HCEC 1CT (cell line): Measurements from ENCODE around the gene ELOVL7.
"Not testable (repeated sequence)": the region's sequence is repeated elsewhere in the genome, so short reads cannot be mapped to it uniquely, and the experiment has no call there.

Experiments
- DNase-seq: peaks from one replicate; pipeline ENCODE4 v3.0.0-alpha.2; 2017

The ELOVL7 gene

DNA sequence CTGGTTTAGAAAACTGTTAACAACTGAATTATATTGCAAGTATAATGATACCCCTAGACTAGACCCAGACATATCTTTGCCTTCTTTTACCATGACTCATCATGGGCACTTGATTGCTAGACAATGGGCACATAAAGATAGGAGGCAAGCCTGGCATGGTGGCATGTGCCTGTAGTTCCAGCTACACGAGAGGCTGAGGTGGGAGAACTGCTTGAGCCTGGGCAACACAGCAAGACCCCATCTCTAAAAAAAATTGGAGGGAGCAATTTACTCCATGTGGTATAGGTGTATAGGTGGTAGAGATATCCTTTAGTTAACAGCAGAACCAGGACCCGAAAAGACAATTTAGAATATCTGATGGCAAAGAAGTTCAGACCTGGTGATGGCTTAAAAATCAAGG is 51.6 kb downstream of the ELOVL7 start:
- DNase-seq: no peak

DNA sequence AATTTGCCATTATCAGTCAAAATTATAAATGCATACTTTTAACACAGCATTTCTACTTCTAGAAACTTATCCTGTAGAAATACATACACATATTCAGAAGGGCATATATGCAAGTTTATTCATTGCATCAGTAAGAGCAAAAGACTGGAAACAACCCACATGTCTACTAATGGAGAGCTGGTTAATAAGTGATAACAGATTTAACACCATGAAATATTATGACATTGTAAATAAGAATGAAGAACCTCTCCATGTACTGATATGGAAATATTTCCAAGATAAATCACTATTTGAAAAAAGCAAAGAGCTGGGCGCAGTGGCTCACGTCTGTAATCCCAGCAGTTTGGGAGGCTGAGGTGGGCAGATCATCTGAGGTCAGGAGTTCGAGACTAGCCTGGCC is 54.5 kb downstream of the ELOVL7 start:
- DNase-seq: no peak

DNA sequence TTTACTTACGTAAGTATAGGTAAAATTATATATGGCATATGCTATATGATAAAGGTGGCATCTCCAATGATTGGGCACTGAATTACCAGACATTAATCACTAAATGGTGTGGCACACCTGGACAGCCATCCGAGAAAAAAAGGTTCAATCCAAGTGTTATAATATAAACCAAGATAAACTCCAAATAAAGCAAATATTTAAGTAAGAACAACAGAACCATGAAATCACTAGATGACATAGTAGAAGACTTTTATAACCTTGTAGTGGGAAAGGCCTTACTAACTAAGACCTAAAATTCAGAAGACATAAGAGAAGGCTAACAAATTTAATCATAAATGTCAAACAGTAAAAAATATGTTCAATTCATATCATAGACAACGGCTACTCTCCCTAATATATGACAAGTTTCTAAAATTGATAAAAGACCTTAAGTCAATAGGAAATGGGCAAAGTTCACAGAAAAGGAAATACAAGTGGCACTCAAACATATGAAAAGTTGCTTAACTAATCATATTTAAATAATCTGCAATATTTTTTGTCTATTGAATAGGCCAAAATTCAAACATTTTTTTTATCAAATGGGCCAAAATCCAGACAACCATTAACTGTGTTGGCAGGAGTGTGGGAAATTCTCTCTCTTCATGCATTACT is 55.1 kb downstream of the ELOVL7 start:
- DNase-seq: no peak

DNA sequence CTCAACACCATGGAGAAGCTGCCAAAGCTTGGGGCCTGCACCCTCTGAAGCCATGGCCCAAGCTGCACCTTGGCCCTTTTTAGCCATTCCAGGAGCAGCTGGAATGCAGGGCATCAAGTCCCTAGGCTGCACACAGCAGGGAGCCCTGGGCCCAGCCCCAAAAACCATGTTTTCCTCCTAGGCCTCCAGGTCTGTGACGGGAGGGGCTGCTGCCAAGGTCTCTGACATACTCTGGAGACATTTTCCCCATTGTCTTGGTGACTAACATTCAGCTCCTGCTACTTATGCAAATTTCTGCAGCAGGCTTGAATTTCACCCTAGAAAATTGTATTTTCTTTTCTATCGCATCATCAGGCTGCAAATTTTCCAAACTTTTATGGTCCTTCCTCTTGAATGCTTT is 64.6 kb downstream of the ELOVL7 start:
- no peak for DNase-seq

DNA sequence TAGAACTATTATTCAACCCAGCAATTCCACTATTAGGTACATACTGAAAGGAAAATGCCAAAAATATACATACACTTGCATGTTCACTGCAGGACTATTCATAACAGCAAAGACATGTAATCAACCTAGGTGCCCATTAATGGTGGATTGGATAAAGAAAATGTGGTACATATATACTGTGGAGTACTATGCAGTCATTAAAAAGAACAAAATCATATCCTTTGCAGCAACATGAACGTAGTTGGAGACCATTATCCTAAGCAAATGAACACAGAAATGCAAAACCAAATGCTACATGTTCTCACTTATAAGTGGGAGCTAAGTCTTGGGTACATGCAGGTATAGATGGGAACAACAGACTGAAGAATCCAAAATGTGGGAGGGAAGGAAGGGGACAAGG is 67.7 kb downstream of the ELOVL7 start:
- DNase-seq: no peak

DNA sequence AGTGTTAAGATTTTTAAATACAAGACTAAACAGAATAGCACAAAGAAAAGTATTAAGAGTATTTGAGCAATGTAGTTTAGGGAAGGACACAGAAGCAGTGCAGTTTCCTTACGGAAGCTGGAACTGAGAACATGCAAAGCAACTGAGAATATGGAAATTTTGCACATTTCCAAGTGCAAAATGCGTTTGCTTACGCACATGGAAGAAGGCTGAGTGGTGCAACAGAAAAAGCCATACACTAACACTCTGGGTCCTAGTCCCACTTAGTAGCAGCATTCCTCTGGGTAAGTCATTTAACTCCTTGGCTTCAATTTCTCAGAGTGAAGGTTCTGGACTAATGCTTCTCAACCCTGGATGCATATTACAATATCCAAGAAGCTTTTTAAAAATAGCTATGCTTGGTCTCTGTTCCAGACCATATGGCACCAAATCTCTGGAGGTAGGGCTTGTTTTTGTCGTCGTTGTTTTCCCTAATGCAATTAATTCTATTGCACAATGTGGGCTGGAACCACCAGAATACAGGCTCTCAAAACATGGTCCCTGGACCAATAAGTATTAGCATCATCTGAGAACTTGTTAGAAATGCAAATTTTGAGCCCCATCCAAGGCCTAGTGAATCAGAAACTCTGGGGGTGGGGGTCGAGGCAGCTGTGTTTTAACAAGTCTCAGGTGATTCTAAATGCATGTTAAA is 78.9 kb downstream of the ELOVL7 start:
- DNase-seq: no peak

DNA sequence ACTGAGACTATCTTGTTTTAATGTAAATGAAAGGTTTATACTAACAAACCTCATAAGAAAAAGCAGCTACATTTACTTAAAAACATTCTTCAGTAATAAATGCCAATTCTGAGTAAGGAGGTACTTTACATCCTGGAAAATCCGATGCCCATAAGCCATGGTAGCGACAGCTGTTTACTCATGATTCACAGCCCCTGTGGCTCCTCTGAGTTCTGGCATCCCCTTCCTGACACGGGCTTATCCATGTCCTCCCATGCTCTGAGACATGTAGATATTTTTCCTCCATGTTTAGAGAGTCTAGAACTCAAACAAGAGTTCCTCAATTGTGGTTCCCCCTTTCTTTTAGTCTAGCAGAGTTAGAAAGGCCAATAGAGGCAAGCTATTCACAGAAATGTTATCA is 81.0 kb downstream of the ELOVL7 start:
- DNase-seq: no peak

DNA sequence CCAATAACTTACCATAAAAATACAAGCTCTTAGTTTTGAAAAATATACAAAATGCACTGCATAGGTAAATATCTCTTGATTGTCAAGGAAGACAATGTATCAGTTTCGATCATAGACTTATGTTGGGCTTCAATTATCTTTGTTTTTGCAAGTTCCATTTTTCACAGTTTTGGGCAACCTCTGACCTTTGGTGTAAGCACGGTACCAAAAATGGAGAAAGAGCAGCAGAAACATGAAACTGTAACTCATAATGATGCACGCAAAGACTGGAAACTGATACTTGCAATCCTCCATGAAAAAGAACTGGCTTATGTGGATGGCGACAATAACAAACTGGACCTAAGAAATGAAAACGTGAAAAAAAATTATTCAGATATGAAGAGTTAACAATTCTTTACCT is 89.6 kb downstream of the ELOVL7 start:
- no peak for DNase-seq

DNA sequence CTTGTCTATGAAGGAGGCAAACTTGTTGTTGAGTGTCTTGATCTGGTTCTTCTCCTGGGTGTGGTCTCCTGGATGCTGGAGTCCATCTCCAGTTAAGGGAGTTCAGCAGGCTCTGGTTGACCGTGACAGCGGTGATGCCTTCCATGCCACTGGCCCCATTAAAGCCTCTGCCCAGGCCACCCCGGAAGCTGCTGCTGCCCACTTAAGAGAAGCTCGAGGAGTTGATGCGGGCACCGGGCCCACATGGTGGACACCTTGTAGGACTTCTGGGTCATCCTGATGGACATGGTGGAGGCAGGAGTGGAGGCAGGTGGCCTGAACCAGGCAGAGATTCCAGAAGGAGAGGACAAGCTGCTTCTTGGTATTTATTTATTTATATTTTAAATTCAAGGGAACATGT is 99.4 kb downstream of the ELOVL7 start:
- no peak for DNase-seq

DNA sequence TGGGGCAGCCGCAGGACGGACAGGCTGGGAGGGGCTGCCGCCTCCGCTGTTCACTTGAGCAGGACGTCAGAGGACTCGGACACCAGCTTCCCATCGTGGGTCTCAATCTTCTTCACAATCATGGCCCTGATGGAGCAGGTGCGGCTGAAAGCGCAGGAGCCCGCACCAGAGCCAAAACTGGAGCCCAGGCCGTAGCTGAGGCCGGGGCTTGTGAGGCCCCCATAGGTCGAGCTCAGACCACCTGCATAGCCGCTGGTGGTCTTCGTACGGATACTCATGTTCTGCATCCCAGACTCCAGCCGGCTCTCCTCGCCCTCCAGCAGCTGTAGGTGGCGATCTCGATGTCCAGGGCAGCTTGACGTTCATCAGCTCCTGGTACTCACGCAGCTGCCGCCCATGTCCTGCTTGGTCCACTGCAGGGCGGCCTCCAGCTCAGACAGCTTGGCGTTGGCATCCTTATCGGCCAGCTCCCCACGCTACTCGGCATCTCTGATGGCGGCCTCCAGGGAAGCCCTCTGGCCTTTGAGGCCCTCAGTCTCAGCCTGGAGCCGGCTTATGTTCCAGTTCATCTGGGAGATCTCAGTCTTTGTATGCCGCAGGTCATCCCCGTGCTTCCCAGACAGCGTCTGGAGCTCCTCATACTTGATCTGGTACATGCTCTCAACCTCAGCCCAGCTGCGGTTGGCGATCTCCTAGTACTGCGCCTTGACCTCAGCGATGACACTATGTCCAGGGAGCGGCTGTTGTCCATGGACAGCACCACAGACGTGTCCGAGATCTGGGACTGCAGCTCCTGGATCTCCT is 100.4 kb downstream of the ELOVL7 start:
- no peak for DNase-seq

DNA sequence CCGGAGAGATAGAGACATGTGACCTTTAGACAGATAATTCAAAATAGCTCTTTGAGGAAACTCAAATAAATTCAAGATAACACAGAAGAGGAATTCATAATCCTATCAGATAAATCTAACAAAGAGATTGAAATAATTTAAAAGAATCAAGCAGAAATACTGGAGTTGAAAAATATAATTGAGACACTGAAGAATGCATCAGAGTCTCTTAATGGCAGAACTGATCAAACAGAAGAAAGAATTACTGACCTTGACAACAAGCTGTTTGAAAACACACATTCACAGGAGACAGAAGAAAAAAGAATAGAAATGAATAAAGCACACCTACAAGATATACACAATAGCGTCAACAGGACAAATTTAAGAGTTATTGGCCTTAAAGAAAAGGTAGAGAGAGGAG is 103.7 kb downstream of the ELOVL7 start:
- DNase-seq: no peak

DNA sequence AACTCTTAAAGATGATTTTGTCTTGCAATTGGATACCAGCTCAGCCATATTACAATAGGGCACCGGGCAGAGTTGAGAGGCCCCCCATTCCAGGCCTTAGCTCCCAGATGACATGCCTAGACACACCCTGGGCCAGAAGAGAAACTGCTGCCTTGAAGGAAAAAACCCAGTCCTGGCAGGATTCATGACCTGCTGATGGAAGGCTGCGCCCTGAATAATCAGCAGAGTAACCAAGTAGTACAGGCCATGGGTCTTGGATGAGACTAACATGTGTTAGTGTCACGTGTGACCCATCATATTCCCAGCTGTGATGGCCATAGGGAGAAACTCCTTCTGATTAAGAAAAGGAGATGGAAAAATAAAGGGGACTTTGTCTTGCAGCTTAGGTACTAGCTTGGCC is 105.1 kb downstream of the ELOVL7 start:
- DNase-seq: no peak

DNA sequence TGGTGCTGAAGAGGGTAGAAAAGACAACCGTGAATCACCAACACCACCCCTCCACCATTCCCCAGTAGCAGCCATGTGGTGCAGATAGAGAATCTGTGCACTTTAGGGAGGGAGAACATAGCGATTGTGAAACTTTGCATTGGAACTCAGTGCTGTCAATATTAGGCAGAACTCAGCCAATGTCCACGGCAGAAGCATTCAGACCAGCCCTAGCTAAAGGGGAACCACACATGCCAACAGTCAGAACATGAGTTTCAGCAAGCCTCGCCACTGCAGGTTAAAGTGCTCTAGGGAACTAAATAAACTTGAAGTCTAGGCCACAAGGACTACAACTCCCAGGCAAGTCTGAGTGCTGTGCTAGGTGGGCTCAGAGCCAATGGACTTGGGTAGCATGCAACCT is 105.6 kb downstream of the ELOVL7 start:
- no peak for DNase-seq

DNA sequence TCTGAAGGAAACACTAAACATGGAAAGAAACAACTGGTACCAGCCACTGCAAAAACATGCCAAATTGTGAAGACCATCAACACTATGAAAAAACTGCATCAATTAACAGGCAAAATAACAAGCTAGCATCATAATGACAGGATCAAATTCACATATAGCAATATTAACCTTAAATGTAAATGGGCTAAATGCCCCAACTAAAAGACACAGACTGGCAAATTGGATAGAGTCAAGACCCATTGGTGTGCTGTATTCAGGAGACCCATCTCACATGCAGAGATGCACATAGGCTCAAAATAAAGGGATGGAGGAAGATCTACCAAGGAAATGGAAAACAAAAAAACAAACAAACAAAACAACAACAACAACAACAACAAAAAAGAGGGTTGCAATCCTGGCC is 113.2 kb downstream of the ELOVL7 start:
- not testable (repeated sequence) for DNase-seq

DNA sequence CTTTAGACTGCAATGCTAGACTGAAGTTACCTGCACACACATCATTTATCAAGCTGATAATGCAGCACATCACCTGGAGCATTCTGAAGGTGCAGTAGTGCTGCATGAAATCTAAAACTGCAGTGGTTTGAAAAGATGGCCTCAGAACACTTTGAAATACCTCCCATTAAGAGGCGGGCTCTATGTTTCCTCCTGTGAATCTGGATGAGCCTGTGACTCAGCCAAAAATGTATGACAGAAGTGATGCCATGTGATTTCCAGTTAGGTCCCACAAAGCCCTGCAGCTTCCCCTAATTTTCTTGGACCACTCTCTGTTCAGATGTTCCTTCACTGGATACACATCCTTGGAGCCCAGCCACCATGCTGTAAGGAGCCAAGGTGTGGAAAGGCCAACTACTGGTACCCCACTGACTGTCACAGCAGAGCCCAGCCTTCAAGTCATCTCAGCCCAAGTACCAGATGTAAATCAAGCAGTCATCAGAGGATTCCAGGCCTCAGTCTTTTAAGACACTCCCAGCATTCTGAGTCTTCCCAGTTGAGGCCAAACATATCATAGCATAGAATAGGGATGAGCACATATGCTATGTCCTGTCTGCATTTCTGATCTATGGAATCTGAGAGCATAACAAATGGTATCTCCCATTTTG is 116.9 kb downstream of the ELOVL7 start:
- DNase-seq: no peak

DNA sequence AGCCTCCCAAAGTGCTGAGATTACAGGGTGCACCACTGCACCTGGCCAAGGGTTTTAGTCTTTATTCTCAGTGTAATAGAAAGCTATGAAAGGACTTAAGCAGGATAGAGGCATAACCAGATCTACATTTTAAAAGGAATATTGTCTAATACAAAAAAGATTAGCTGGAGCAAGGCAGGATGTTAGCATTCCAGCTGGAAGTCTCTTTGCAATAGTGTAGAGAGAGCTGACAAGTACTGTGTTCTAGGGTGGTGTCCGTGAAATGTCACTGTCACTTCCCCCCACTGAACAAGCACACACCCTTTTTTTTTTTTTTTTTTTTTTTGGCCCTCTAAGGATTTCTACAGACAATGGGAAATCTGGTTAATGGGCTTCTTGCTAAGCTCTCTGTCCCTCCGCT is 119.9 kb downstream of the ELOVL7 start:
- DNase-seq: no peak

DNA sequence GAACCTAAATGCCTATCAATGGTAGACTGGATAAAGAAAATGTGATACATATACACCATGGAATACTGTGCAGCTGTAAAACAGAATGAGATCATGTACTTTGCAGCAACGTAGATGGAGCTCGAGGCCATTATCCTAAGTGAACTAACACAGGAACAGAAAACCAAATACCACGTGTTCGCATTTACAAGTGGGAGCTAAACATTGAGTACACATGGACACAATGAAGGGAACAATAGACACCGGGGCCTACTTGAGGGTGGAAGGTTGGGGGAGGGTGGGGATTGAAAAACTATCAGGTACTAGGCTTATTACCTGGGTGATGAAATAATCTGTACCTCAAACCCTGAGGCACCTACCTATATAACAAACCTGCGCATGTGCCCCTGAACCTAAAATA is 121.7 kb downstream of the ELOVL7 start:
- no peak for DNase-seq

DNA sequence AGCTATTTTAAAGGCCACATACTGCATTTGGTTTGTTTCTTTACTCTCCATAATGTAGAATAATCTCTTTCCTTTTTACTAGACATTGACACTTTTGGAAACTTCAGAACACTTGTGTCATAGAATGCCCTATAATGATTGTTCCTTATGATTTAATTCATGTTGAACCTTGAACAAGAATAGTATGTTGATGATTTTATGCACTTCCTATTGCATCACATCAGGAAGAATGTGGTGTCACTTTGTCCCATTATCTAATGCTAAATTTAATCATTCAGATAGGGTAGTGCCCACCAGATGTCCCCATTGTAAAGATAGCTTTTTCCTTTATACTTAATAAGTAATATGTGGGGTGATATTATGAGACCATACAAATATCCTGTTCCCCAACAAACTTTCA is 124.7 kb downstream of the ELOVL7 start:
- no peak for DNase-seq

DNA sequence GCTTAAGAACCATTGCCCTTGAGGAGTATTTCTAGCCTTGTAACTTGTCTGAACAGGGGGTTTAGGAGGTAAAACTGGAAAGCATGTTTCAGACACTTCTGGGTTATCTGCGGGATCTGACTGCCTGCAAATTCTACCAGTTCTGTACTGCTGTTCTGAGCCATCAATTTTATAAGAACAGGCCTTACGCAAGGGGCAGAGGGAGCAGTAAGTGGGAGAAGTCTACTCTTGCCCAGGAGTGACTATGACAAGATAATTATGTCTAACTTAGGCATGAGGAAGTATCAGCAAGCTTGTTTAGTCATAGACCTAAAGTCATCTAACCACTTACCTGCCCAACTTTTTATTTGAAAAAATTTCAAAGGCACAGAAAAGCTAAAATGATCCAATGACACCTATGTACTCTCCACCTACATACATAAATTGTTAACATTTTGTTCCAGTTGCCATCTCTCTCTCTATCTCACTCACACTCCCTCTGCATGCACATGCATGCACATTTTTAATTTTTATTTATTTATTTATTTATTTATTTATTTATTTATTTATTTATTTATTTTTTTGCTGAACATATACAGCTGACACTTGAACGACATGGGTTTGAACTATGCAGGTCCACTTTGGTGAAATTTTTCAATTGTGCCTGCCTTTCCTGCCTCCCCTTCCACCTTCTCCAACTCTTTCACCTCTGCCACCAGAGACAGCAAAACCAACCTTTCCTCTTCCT is 125.7 kb downstream of the ELOVL7 start:
- no peak for DNase-seq

DNA sequence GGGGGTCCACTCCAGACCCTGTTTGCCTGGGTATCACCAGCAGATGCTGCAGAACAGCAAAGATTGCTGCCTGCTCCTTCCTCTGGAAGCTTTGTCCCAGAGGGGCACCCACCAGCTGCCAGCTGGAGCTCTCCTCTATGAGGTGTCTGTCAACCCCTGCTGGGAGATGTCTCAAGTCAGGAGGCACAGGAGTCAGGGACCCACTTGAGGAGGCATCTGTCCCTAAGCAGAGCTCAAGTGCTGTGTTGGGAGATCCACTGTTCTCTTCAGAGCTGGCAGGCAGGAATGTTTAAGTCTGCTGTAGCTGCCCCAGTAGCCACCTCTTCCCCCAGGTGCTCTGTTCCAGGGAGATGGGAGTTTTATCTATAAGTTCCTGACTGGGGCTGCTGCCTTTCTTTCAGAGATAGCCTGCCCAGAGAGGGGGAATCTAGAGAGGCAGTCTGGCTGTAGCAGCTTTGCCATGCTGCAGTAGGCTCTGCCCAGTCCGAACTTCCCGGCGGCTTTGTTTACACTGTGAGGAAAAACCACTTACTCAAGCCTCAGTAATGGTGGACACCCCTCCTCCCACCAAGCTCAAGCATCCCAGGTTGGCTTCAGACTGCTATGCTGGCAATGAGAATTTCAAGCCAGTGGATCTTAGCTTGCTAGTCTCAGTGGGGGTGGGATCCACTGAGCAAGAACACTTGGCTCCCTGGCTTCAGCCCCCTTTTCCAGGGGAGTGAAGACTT is 128.7 kb downstream of the ELOVL7 start:
- DNase-seq: not testable (repeated sequence)

DNA sequence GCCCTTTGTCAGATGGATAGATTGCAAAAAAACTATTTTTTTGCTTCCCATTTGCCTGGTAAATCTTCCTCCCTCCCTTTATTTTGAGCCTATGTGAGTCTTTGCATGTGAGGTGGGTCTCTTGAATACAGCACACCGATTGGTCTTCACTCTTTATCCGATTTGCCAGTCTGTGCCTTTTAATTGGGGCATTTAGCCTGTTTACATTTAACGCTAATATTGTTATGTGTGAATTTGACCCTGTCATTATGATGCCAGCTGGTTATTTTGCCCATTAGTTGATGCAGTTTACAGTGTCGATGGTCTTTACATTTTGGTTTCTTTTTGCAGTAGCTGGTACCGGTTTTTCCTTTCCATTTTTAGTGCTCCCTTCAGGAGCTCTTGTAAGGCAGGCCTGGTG is 131.1 kb downstream of the ELOVL7 start:
- DNase-seq: no peak

DNA sequence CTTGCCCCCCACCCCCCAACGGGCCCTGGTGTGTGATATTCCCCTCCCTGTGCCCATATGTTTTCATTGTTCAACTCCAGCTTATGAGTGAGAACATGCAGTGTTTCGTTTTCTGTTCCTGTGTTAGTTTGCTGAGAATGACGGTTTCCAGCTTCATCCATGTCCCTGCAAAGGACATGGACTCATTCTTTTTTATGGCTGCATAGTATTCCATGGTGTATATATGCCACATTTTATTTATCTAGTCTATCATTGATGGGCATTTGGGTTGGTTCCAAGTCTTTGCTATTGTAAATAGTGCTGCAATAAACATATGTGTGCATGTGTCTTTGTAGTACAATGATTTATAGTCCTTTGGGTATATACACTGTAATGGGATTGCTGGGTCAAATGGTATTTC is 132.2 kb downstream of the ELOVL7 start:
- DNase-seq: not testable (repeated sequence)
